Measurements from ENCODE around the gene RANBP10.
"Not testable (repeated sequence)": the region's sequence is repeated elsewhere in the genome, so short reads cannot be mapped to it uniquely, and the experiment has no call there.

RANBP10 gene

GRCh38 chr16:67707790-67708189, 98.6 kb downstream of the RANBP10 start:
- no peak for DNase-seq

GRCh38 chr16:67707210-67707609, 99.2 kb downstream of the RANBP10 start:
- DNase-seq: no peak

- no peak for DNase-seq
These were observed 102.2 kb downstream of the RANBP10 start for GRCh38 chr16:67704110-67704509.

- DNase-seq: no peak
These were observed 102.7 kb downstream of the RANBP10 start for GRCh38 chr16:67703626-67704025.

GRCh38 chr16:67702130-67702529, 104.2 kb downstream of the RANBP10 start:
- no peak for DNase-seq

- DNase-seq: no peak
These were observed 104.9 kb downstream of the RANBP10 start for GRCh38 chr16:67701420-67701819.

- DNase-seq: no peak
These were observed 107.1 kb downstream of the RANBP10 start for GRCh38 chr16:67699265-67699664.

GRCh38 chr16:67697422-67698185, 108.8 kb downstream of the RANBP10 start:
- no peak for DNase-seq

GRCh38 chr16:67694611-67695010, 111.7 kb downstream of the RANBP10 start:
- no peak for DNase-seq

GRCh38 chr16:67693517-67694285, 112.7 kb downstream of the RANBP10 start:
- DNase-seq: not testable (repeated sequence)

GRCh38 chr16:67685388-67686112, 120.8 kb downstream of the RANBP10 start:
- no peak for DNase-seq

GRCh38 chr16:67683767-67684166, 122.6 kb downstream of the RANBP10 start:
- DNase-seq: no peak

- no peak for DNase-seq
These were observed 126.1 kb downstream of the RANBP10 start for GRCh38 chr16:67679935-67680897.

GRCh38 chr16:67678354-67679023, 127.9 kb downstream of the RANBP10 start:
- no peak for DNase-seq

- DNase-seq: no peak
These were observed 128.6 kb downstream of the RANBP10 start for GRCh38 chr16:67677712-67678111.

GRCh38 chr16:67676939-67677338, 129.4 kb downstream of the RANBP10 start:
- no peak for DNase-seq

- no peak for DNase-seq
These were observed 129.8 kb downstream of the RANBP10 start for GRCh38 chr16:67676516-67676915.

GRCh38 chr16:67675999-67676398, 130.4 kb downstream of the RANBP10 start:
- DNase-seq: no peak

- DNase-seq: no peak
These were observed 130.8 kb downstream of the RANBP10 start for GRCh38 chr16:67675579-67675935.

- no peak for DNase-seq
These were observed 131.3 kb downstream of the RANBP10 start for GRCh38 chr16:67674851-67675578.

Measured in EL (cell line).